Epithelial cell of esophagus (primary cell): ENCODE results near the gene CHD6.

ENCODE experiments used
- DNase-seq: peaks from one replicate; pipeline ENCODE4 v3.0.0; 2010; ENCODE audit warnings: low read depth
- H3K4me3 ChIP-seq: 2 replicates; pipeline ENCODE4 v1.5.1; 2011; ENCODE audit warnings: mild to moderate bottlenecking, low read length, control low read depth
- TF ChIP-seq, protein P1 (sequence below): IDR thresholded peaks from 2 replicates; pipeline ENCODE4 v1.5.1; 2011; ENCODE audit warnings: low read depth, mild to moderate bottlenecking, low read length, control low read depth, inconsistent platforms; ENCODE audit not compliant: insufficient read depth; ENCODE audit errors: missing control alignments

CHD6 gene

DNA sequence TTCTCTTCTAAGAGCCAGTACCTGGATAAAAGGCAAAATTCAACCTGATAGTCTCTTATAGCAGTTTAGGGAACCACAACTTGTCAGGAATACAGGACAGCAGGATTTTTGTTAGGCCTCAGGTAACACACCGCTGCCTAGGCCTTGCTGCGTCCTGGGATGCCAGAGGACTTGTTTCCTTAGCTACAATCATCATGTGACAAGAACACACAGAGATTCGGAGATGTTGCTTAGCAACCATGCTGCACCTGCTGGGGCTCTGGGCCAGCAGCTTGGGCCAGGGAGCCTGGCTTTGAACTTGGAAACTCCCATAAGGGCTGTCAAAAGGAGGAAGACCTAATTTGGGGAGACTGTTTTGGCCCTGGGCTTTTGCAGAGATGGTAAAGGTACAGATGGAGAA is 36.1 kb upstream of the CHD6 start:
- TF ChIP-seq, protein P1, sequence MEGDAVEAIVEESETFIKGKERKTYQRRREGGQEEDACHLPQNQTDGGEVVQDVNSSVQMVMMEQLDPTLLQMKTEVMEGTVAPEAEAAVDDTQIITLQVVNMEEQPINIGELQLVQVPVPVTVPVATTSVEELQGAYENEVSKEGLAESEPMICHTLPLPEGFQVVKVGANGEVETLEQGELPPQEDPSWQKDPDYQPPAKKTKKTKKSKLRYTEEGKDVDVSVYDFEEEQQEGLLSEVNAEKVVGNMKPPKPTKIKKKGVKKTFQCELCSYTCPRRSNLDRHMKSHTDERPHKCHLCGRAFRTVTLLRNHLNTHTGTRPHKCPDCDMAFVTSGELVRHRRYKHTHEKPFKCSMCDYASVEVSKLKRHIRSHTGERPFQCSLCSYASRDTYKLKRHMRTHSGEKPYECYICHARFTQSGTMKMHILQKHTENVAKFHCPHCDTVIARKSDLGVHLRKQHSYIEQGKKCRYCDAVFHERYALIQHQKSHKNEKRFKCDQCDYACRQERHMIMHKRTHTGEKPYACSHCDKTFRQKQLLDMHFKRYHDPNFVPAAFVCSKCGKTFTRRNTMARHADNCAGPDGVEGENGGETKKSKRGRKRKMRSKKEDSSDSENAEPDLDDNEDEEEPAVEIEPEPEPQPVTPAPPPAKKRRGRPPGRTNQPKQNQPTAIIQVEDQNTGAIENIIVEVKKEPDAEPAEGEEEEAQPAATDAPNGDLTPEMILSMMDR: no peak
- no peak for DNase-seq
- no peak overlapping the region for H3K4me3 ChIP-seq

DNA sequence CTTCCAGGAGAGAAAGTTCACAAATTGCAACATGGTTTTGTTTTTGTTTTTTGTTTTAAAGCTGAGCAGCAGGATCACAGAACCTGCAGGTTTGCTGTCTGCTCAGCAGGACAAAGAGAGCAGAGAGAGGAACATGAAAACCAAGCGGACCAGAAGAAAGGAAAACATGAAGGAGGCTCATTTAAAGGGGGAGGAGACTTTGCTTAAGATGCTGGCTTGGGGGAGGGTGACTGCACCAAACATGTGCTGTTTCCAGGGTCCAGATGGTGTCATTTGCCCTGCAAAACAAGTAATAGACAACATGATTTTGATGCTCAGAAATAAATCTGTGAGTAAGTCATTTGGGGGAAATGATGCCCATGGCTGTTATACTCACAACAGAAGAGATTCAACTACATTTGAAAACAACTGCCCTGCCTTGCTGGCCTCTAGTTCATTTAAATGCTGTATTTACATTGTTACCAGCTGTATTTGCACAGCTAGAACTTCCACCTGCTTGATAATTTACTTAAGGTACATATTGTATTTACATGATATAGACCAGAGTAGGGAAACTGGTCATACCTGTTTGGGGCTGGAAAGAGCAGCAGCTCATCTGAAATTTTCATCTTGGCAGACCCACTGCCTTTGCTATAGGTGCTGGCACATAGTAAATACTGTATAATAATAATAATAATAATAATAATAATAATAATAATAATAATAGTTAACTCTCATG is 32.2 kb upstream of the CHD6 start:
- TF ChIP-seq, protein P1: no peak
- H3K4me3 ChIP-seq: no peak overlapping the region
- DNase-seq: peak; percentile 66

DNA sequence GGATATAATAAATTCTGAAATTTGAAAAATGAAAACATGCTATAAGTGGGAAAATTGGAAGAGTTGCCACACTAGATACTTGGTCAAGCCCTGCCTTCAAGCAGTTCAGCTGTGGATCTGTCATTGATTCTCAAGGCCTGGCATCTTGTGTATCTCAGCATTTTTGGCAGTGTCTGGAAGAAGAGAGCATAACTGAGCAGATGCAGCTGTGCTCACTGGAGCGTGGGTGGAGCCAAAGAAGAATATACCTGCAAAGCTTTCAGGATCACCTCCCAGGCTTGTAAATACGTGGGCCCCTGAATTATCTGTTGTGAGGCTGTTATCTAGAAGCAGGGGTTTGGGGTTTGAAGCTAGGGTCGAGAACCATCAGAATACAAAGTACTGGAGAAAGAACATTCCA is 31.3 kb upstream of the CHD6 start:
- TF ChIP-seq, protein P1: no peak
- no peak overlapping the region for H3K4me3 ChIP-seq
- no peak for DNase-seq

DNA sequence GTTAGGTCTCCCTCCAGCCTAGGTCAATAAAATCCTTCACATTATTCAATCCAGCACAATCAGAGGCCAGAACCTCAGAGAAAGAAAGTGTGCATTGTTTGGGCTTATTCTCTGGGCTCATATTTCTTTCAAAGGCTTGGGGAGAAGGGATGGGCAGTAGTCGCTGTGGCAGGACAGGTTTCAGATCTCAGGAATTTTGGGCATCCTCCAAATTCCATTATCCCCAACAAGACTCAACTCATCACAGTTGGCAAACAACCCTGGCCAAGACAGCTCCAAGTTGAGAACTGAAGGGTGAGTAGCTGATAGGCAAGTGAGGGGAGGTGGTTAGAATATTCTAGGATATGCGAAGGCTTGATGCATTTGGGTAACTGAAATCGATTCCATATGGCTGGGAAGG is 27.2 kb upstream of the CHD6 start:
- TF ChIP-seq, protein P1: no peak
- peak; percentile 79 for DNase-seq
- H3K4me3 ChIP-seq: no peak overlapping the region

DNA sequence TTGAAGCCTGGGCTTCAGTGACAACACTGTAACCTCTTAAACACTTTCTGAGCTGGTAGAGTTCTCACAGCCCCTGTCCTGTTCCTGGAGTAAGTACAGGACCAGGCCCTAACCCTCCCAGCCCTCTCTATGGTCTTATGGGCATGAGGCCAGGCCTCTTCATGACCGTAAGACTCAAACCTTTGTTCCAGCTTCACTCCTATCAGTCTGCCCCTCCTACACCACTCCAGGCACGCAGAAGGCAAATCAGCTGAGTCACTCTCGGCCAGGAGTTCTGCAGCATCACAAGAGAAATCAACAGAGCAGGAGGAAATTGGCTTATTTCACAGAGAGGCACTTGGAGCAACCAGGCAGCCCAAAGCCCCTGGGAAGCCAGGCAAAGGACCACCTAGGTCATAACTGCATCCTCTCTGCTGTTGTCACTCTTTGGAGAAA is 25.3 kb upstream of the CHD6 start:
- TF ChIP-seq, protein P1: no peak
- peak; percentile 71 for DNase-seq

DNA sequence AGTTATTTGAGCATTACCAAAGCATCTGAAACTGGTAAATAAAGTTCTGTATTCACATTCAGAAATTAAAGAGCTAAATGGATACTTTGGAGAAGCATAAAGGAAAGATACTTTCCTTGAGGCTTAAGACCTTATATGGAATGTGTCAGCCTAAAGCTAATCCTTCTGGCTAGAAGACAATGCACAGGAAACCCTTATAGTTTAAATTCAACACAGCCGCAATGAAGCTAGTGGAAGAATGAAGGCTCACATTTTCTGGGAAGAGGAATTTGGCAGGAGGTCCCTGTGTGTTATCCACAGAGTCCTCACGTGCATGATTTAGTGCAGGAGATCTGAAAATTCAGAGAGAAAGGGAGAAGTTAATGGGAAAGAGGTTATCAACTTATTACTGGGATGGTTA is 21.5 kb upstream of the CHD6 start:
- H3K4me3 ChIP-seq: no peak overlapping the region
- DNase-seq: no peak
- TF ChIP-seq, protein P1: no peak

More for the DNA sequence above, 25.3 kb upstream of the CHD6 start:
- H3K4me3 ChIP-seq: no peak overlapping the region

DNA sequence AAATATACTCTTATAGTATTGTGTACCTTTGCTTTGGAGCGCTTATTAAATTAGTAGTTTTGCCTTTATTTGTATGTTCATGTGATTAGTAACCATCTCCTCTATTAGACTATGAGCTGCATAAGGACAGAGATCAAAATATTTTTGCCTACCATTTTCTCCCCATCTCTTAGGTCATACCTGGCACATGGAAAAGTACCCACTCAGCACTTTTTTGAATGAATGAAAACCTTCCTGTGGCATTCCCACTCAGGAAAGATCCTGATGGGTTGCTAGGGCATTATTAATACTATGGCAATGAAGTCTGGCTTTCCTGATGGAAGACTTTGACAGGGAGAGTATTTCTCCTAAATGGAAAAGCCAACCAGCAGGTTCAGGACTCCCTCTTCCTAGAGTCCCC is 20.3 kb upstream of the CHD6 start:
- TF ChIP-seq, protein P1: no peak
- no peak overlapping the region for H3K4me3 ChIP-seq
- no peak for DNase-seq
